ENCODE data around the gene CYB561D2. TPM values are rescaled to one million over a fixed set of nuclear protein-coding genes. Genes with fewer than 3 reads are reported as not detected.

Gene CYB561D2
- total RNA-seq, 2 experiments from 2014 or later = 17.8 to 20.1 TPM

- CTCF ChIA-PET = interaction anchor here (1.0 kb wide), 1 partner anchor 36 kb away, joined by 3 read pairs; no protein-coding TSS in a partner anchor
- POLR2A ChIA-PET = interaction anchor here (1.0 kb wide), 1 partner anchor 15 kb away, joined by 4 read pairs; no protein-coding TSS in a partner anchor
- H3K27ac Mint-ChIP-seq = no peak overlapping the region
- DNase-seq = no peak
- H3K9me3 Mint-ChIP-seq = no peaks in the 10 kb centered on the region
- H3K36me3 Mint-ChIP-seq = no peaks in the 10 kb centered on the region
- intact Hi-C loops (cut with micrococcal nuclease) = no loop called here
- H3K27me3 Mint-ChIP-seq = no peaks in the 10 kb centered on the region
- H3K4me1 Mint-ChIP-seq (ENCODE audit: low read depth) = no peaks in the 10 kb centered on the region
- no peak overlapping the region for H3K4me3 Mint-ChIP-seq
Observed at GRCh38 chr3:50382722-50383121, 32.1 kb downstream of the CYB561D2 start.

DNA sequence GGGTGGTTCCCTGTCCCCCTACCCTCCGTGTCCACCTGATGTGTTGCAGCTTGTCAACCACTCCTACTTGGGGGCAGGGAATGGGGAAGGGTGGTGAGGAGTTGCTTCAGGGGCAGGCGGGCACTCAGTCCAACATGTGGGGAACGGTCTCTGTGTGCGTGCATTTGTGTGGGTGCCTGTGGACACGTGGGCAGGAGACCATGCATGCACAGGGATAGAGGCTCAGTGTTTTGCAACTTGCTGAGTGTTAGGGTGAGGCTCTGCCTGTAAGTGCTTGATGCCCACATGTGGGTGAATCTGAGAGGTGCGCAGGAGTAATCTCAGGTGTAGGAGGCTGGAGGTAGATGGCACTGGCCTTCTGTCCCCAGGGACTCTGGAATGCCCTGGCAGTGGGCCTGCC, 33.1 kb downstream of the CYB561D2 start:
- Mint-ChIP-seq H3K9me3 (no peaks in the 10 kb centered on the region), H3K4me1 (ENCODE audit: low read depth) (no peaks in the 10 kb centered on the region), H3K36me3 (no peaks in the 10 kb centered on the region), H3K4me3 (no peak overlapping the region), H3K27ac (no peak overlapping the region), H3K27me3 (no peaks in the 10 kb centered on the region)
- intact Hi-C loops (cut with micrococcal nuclease) = no loop called here
- ChIA-PET POLR2A (interaction anchor here (1.0 kb wide), 1 partner anchor 14 kb away, joined by 4 read pairs; no protein-coding TSS in a partner anchor), CTCF (interaction anchor here (1.0 kb wide), 1 partner anchor 37 kb away, joined by 3 read pairs; no protein-coding TSS in a partner anchor)
- DNase-seq = no peak

DNA sequence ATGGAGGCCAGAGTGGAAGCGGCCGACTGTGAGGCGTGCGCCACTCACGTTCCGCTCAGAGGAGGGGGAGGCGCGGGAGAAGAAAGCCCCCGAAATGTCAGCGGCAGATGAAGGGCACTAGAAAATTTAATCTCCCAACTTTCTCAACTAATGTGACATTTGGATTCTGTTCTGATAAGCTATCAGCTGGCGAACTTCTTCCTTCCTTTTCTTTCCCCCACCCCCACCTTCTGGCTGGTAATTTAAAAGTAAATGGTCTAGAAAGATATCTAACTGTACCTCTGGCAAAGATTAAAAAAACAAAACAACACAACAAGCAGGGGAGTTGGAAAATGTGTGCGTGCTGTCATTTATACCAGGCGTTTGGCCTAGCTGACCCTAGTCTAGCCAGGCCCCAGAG, 35.1 kb downstream of the CYB561D2 start:
- Mint-ChIP-seq H3K4me3 (no peak overlapping the region), H3K27ac (no peak overlapping the region), H3K27me3 (no peaks in the 10 kb centered on the region), H3K36me3 (no peaks in the 10 kb centered on the region), H3K9me3 (no peaks in the 10 kb centered on the region), H3K4me1 (ENCODE audit: low read depth) (no peaks in the 10 kb centered on the region)
- intact Hi-C loops (cut with micrococcal nuclease) = no loop called here
- CTCF ChIA-PET = interaction anchor here (1.1 kb wide), 1 partner anchor 50 kb away, joined by 3 read pairs; no protein-coding TSS in a partner anchor
- no peak for DNase-seq
- POLR2A ChIA-PET = no interaction called here

DNA sequence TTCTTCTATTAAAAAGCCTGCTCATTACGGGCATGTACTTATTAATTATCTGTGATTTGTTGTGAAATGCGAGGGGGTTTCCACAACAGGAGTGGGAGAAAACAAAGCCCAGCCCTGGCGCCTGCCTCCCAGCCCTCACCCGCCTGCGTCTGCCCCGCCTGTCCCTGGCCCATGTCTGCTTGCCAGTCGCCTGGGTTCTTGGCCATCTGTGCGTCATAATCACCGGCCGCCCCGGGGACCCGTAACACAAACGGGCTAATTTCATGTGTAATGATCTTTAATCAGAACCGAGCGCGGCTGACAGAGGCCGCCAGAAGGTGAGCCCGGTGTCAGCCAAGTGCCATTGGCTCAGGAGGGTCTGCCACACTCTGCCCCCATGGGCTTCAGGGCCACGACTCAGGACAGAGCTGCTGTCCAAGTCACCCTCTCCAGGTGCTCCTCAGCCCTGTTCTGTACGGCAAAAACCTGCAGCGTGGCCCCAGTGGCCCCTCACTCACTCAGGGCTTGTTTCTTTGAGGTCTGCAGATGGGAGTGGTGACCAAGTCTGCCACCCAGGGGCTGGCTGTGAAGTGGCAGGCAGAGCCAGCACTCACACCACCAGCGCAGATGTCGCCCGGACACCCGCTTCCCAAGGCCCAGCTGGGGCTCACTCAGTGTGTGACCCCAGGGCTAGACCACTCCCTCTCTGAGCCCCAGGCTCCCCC, 37.5 kb downstream of the CYB561D2 start:
- Mint-ChIP-seq H3K4me1 (ENCODE audit: low read depth) (no peaks in the 10 kb centered on the region), H3K9me3 (no peaks in the 10 kb centered on the region), H3K27me3 (no peaks in the 10 kb centered on the region), H3K4me3 (no peak overlapping the region), H3K36me3 (no peaks in the 10 kb centered on the region), H3K27ac (no peak overlapping the region)
- intact Hi-C loops (cut with micrococcal nuclease) = no loop called here
- no peak for DNase-seq
- ChIA-PET POLR2A (no interaction called here), CTCF (interaction anchor here (1.5 kb wide), 1 partner anchor 154 kb away, joined by 5 read pairs; no protein-coding TSS in a partner anchor)

GRCh38 chr3:50388720-50389413, 38.2 kb downstream of the CYB561D2 start:
- Mint-ChIP-seq H3K27ac (no peak overlapping the region), H3K4me1 (ENCODE audit: low read depth) (no peaks in the 10 kb centered on the region)
- no peak for DNase-seq

GRCh38 chr3:50389414-50389767, 38.7 kb downstream of the CYB561D2 start:
- Mint-ChIP-seq H3K4me3 (no peak overlapping the region), H3K27ac (no peak overlapping the region), H3K36me3 (no peaks in the 10 kb centered on the region), H3K9me3 (no peaks in the 10 kb centered on the region), H3K4me1 (ENCODE audit: low read depth) (no peaks in the 10 kb centered on the region), H3K27me3 (no peaks in the 10 kb centered on the region)
- ChIA-PET CTCF (no interaction called here), POLR2A (no interaction called here)
- intact Hi-C loops (cut with micrococcal nuclease) = no loop called here
- no peak for DNase-seq

More at GRCh38 chr3:50388720-50389413, 38.2 kb downstream of the CYB561D2 start:
- intact Hi-C loops (cut with micrococcal nuclease) = no loop called here
- no peak overlapping the region for H3K4me3 Mint-ChIP-seq
- H3K9me3 Mint-ChIP-seq = no peaks in the 10 kb centered on the region
- POLR2A ChIA-PET = no interaction called here
- CTCF ChIA-PET = no interaction called here
- no peaks in the 10 kb centered on the region for H3K36me3 Mint-ChIP-seq
- no peaks in the 10 kb centered on the region for H3K27me3 Mint-ChIP-seq

GRCh38 chr3:50390508-50391224, 40.0 kb downstream of the CYB561D2 start:
- no peaks in the 10 kb centered on the region for H3K4me1 Mint-ChIP-seq (ENCODE audit: low read depth)
- no peak overlapping the region for H3K27ac Mint-ChIP-seq
- CTCF ChIA-PET = no interaction called here
- no peak for DNase-seq
- intact Hi-C loops (cut with micrococcal nuclease) = no loop called here
- H3K4me3 Mint-ChIP-seq = no peak overlapping the region
- no peaks in the 10 kb centered on the region for H3K9me3 Mint-ChIP-seq
- no peaks in the 10 kb centered on the region for H3K36me3 Mint-ChIP-seq
- no peaks in the 10 kb centered on the region for H3K27me3 Mint-ChIP-seq
- POLR2A ChIA-PET = no interaction called here

- Mint-ChIP-seq H3K4me3 (no peak overlapping the region), H3K4me1 (ENCODE audit: low read depth) (no peaks in the 10 kb centered on the region), H3K27ac (no peak overlapping the region), H3K9me3 (no peaks in the 10 kb centered on the region), H3K36me3 (no peaks in the 10 kb centered on the region), H3K27me3 (no peaks in the 10 kb centered on the region)
- CTCF ChIA-PET = interaction anchor here (1.0 kb wide), 1 partner anchor 150 kb away, joined by 3 read pairs; no protein-coding TSS in a partner anchor
- POLR2A ChIA-PET = no interaction called here
- intact Hi-C loops (cut with micrococcal nuclease) = no loop called here
- DNase-seq = no peak
Observed at GRCh38 chr3:50392101-50392715, 41.5 kb downstream of the CYB561D2 start.

DNA sequence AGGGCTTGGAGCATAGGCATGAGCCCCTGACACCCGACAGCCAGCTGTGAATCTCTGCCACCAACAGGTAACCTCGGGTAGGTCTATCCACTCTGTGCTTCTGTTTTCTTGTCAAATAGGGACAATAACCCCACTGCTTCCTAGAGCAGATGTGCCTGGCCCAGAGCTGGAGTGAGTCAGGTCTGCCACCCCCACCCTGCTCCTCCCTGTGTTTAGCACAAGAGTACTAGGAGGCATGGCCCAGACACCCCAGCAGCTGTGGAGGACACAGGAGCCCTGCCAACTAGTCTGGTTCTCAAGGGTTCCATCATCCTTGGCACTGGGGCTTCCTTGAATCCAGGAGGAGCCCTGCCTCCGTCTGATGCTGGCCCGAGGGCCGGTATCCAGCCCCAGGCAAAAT, 42.4 kb downstream of the CYB561D2 start:
- CTCF ChIA-PET = interaction anchor here (1.0 kb wide), 1 partner anchor 149 kb away, joined by 3 read pairs; no protein-coding TSS in a partner anchor
- no peaks in the 10 kb centered on the region for H3K4me1 Mint-ChIP-seq (ENCODE audit: low read depth)
- H3K4me3 Mint-ChIP-seq = no peak overlapping the region
- DNase-seq = no peak
- H3K36me3 Mint-ChIP-seq = no peaks in the 10 kb centered on the region
- H3K27me3 Mint-ChIP-seq = no peaks in the 10 kb centered on the region
- no peak overlapping the region for H3K27ac Mint-ChIP-seq
- intact Hi-C loops (cut with micrococcal nuclease) = no loop called here
- H3K9me3 Mint-ChIP-seq = no peaks in the 10 kb centered on the region
- POLR2A ChIA-PET = no interaction called here

GRCh38 chr3:50395070-50395860, 44.6 kb downstream of the CYB561D2 start:
- no peak overlapping the region for H3K27ac Mint-ChIP-seq
- H3K4me3 Mint-ChIP-seq = no peak overlapping the region
- H3K27me3 Mint-ChIP-seq = no peaks in the 10 kb centered on the region
- intact Hi-C loops (cut with micrococcal nuclease) = no loop called here
- no peaks in the 10 kb centered on the region for H3K9me3 Mint-ChIP-seq
- ChIA-PET CTCF (no interaction called here), POLR2A (interaction anchor here (1.0 kb wide), 1 partner anchor 9 kb away, joined by 3 read pairs; no protein-coding TSS in a partner anchor)
- no peaks in the 10 kb centered on the region for H3K36me3 Mint-ChIP-seq
- H3K4me1 Mint-ChIP-seq (ENCODE audit: low read depth) = no peaks in the 10 kb centered on the region
- DNase-seq = no peak

- ChIA-PET CTCF (no interaction called here), POLR2A (no interaction called here)
- DNase-seq = no peak
- Mint-ChIP-seq H3K9me3 (no peaks in the 10 kb centered on the region), H3K36me3 (no peaks in the 10 kb centered on the region), H3K27ac (no peak overlapping the region), H3K27me3 (no peaks in the 10 kb centered on the region), H3K4me3 (no peak overlapping the region), H3K4me1 (ENCODE audit: low read depth) (no peaks in the 10 kb centered on the region)
- intact Hi-C loops (cut with micrococcal nuclease) = no loop called here
Observed at GRCh38 chr3:50396502-50396901, 45.8 kb downstream of the CYB561D2 start.

Data from activated CD4-positive, alpha-beta memory T cell treated with anti-CD3 and anti-CD28 coated beads for 36 hours (primary cell).